ENCODE data around the gene LRBA.

The LRBA gene

DNA sequence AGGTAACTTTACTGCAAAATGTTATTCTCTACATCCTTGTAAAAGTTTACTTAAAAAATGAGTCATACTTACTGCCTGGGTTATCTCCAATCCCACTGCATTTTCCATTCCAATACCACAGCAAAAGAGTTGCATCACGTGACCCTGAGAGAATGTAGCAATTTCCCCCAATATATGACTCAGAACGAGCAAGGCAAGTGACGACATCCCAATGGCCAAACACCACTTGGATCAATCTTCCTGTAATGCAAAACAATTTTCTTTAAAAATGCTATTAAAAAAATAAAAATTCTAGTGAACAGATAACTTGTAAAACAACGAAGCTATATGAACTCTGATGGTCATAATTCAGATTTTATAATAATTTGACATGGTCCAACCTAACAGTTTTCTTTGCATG, 712.5 kb downstream of the LRBA start:
- DNase-seq = no peak

- DNase-seq = no peak
These were observed 715.3 kb downstream of the LRBA start for GRCh38 chr4:150299816-150300215.

DNA sequence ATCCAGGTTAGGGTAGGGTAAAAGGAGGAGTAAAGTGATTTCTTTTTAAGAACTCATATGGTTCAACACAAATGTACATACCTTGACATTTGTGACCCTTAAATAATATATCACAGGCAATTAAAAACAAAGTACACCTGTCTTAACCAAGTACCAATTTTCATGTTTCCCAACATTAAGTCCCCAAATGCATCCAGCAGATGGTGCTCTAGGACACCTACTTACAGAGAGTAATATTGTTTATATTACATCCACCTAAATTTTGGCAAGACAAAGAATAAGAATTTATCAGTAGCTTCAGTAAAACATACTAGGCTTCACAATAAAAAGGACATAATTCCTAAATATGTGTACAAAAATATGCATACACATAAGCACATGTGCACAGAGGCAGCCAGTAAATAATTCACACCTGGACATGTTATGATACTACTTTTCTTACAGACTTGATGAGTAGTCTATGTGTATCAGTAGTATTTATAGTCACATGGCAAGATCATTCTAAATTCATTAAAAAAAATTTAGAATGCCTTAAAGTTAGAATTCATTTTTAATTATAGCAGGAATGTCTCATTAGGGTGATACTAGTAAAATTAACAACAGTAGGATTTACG, 717.1 kb downstream of the LRBA start:
- DNase-seq = no peak

DNA sequence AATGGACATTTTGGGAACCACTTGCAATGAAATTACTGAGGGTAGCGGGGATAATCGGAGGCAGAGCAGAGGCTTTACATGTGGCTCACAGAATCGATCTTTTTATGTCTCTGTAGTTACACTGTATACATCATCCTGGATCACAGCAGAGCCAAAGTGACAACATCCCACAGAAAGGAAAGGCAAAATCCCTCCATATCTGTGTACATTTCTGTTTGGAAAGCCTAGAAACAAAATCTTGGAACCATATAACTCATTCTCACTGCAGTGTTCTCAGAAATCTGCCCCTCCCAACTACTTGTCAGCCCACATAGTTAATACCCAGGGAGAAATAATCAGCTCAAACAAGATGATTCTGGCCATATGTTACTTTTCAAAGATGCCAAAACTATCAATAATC, 725.2 kb downstream of the LRBA start:
- DNase-seq = no peak

GRCh38 chr4:150289198-150289597, 725.9 kb downstream of the LRBA start:
- no peak for DNase-seq

GRCh38 chr4:150286656-150287055, 728.4 kb downstream of the LRBA start:
- DNase-seq = no peak

DNA sequence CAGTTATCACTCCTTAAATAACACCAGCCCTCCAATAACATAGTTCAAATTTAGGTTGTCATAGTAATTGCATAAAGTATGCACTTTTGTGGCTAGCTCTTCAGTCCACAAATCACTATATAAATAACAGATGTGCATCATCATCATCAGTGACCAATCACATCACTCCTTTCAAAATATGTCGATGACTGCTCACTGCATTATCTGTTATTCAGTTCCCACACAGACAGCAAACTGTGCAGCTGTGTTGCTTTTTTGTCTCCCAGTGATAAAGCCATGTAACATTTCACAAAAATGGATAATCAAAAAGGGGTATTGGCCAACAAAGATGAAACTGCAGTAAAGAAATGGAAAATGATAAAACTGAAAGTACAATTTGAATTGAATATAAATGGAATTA, 731.4 kb downstream of the LRBA start:
- no peak for DNase-seq

DNA sequence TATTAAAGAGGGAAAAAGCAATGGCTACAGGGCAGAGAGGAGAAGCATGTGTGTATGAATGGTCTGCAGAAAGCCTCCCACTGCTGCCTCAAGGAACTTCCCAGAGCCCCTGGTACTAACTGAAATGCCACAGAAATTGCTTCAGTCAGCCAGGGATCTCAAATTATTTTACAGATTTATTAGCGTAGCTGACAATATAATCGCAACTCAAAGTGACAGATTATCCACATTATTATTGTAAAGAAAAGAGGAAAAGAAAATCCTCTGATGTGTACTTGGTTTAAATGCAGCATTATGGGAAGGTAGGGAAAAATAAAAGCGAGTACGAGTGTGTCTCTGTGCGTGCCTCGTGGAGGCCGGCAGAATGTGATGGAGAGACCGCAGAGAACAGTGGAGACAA, 734.1 kb downstream of the LRBA start:
- no peak for DNase-seq

DNA sequence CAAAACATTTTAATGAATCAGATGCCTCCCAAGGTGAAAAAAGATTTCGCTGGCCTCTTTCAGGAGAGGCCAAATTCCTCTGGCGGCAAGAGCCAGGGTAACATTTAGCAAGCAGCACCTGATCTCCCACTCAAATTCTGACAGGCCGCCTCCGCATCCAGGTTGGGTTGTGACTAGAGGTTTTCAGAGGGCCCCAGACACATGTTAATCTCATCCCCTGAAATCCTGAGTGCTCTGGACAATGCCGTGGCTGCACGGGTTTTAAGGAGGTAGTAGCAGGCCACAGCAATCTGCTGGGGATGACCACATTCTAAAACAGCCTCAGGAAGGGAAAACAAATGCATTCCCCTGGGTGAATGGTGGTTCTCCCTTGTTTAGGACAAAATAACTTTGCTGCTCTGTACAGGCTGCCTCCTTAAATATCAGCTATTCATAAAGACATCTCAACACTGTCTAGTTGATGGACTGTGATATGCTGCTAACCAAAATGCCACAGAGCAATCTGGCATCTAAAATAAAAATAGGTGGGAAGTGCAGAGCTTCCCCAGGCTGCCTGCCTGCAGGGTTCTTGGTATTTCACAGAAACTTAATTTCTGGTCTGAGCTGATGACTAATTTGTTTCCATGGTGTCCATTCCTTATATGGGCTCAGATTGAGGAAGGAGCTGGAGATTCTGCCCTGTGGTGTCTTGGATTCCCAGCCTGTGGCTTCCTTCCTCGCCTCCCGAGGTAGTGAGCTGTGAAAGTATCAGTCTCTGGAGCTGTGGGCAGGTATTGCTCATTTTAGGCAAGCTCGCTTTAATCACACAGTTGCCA, 734.8 kb downstream of the LRBA start:
- DNase-seq = no peak

DNA sequence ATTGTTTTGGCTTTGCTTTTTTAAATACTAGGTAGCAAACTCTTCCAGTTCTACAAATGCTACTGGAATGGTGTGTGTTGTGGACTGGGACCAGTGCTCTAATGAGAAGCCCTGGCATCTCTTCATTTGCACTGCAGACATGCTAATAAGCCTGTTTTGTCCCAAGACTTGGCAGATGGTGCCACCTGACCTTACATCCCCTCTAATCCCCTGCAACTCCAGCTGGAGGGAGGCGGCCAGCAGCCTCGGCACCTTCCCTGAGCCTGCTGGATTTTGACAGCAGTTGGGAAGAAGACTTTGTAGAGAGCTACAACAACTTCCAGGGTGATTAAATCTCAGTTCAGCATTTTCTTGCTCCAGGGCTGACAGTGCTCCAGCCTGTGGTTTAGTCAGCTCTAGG, 736.9 kb downstream of the LRBA start:
- no peak for DNase-seq

DNA sequence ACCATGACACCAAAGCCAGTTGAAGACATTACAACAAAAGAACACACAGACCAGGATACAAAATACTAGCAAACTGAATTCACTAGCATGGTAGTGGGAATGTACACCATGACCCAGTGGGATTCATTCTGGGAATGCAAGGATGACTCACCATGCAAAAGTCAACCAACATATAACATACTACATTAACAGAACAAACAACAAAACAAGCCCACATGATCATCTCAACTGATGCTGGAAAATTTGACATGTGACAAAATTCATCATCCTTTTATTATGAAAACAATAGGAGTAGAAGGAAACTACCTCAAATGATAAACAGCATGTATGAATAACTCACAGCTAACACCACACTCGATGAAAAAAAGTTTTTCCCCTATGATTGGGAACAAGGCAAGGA, 746.6 kb downstream of the LRBA start:
- DNase-seq = no peak

DNA sequence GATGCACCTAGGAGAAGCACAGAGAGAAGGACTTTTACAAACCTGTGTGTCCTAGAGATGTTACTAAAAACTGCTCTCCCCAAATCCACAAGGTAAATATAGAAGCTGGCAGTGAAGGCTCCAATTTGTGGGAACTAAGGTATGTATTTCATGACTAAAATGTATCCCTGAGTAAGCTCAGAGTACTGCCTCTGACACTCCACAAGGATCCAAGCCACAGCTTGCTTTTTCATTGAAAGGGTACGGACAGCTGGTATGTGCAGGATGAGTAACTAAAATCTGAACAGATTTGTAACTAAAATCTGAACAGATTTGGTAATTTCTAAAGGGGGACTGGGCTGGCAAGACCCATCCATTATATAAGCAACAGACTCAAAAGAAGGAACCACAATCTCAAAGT, 749.3 kb downstream of the LRBA start:
- DNase-seq = no peak

- no peak for DNase-seq
These were observed 750.4 kb downstream of the LRBA start for GRCh38 chr4:150264595-150265161.

DNA sequence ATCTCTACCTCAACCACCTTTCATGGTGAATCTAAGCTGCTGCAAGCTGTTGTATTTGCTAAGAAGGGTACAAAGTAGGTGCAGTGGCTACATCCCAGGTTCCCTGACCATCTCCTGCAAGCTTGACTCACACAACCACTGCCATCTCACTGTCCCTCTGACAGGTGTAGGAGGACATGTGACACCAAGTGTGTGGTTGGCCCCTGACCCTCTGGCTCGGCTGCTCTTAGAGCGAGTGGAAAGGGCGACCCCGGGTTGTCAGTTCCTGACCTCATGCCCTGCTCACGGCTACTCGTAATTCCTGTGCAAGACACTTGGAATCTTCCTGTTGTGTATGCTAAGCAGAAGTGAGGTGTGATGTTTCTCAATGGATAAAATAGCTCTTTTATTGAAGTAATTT, 752.5 kb downstream of the LRBA start:
- no peak for DNase-seq

- DNase-seq = no peak
These were observed 753.5 kb downstream of the LRBA start for GRCh38 chr4:150261571-150261970.

- no peak for DNase-seq
These were observed 755.1 kb downstream of the LRBA start for GRCh38 chr4:150259861-150260567.

- DNase-seq = no peak
These were observed 756.5 kb downstream of the LRBA start for GRCh38 chr4:150258569-150258968.

DNA sequence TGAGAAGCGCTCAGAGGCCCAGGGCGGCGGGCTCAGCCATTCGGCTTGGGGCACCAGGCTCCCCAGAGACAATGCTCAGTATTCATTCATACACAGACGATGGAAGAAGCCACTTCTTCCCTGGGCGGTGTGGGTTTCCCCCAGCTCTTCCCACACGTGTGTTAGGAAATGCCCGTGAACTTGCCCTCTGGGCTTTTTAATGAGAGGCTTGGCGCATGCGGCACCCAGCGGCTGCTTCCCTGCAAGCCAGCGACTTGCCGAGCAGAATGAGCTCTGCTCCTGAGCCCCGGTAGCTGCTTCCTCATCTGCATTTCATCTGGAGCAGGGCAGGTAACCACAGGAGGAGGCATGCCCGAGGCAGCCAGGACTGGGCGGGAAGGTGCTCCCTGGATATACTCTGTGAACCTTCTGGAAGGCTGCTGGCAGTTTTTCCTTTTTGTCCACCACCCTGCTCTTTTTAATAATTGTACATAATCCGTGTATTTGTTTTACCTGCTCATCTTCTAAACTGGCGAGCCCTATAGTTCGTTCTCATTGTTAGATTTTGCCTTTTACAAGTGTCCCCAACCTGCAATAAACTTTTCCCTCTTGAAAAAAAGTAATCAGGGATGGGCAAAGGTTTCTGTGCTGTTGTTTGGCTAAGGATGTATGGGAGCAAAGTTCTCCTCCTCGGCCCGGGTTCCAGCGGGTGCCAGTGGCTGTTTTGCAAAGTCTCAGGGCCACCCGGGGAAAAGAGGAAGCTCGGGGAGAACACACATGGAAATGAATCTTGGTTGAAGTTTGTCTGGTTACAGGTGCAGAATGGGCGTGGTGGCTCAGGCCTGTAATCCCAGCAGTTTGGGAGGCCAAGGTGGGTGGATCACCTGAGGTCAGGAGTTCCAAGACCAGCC, 758.0 kb downstream of the LRBA start:
- DNase-seq = no peak

- DNase-seq = no peak
These were observed 758.9 kb downstream of the LRBA start for GRCh38 chr4:150256225-150256620.

GRCh38 chr4:150255610-150256224, 759.4 kb downstream of the LRBA start:
- DNase-seq = no peak

DNA sequence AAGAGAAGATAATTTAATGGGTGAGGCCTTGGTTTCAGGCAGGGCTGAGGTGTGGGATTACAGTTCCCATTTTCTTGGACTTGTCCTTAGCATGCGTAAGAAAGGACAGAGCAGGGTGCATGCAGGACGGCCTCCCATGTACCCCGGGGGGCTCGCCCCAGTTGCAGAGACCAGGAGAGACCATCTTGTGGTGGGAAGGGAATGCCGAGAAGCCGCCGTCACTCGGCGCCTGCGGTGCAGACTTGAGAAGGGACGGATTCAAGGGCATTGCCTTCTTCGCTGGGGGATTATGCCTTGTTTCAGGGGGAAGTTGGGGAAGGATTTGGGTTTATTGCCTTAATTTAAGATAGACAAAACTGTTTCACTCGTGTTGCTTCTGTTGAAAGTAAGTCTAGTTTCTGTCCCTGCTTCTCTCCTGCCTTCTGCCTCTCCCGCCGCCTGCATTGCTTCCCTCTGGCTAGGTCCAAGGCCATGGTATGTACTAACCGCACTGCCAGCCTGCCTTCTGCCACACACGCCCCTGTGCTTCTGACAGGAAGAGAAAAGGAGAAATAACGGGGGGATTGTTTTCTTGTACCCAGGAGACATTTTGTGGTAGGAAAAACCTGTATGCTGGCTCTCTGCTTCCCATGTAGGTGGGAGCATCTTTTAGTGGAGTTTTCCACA, 761.0 kb downstream of the LRBA start:
- DNase-seq = no peak

DNA sequence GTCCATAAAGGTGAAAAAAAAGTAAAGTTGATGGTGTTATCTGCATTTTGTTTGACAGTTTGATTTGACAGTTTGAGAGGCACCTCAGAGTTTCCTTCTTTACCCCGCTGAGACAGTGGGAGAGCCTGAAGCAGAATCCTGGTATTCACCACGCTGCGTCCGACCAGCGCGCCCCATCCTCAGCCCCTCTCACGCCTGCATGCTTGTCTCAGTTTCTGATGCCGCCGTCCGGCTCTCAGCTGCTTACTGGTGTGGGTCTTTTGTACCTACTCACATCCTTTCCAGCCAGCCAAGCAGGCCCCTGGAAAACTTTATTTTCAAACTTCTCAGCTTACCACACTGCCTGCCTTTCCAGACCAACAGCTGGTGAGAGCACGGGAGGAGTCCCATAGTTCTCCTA, 761.7 kb downstream of the LRBA start:
- DNase-seq = no peak

Data from activated effector memory CD4-positive, alpha-beta T cell treated with anti-CD3 and anti-CD28 coated beads, Interleukin-2, amount 50 U/mL, for 16 hours (primary cell).